ENCODE measurements around the gene MAP1LC3A. TPM values are rescaled to one million over a fixed set of nuclear protein-coding genes. Genes with fewer than 3 reads are reported as not detected.

Gene MAP1LC3A
- total RNA-seq, 2 experiments from 2014 or later: 2.6 to 2.7 TPM

DNA sequence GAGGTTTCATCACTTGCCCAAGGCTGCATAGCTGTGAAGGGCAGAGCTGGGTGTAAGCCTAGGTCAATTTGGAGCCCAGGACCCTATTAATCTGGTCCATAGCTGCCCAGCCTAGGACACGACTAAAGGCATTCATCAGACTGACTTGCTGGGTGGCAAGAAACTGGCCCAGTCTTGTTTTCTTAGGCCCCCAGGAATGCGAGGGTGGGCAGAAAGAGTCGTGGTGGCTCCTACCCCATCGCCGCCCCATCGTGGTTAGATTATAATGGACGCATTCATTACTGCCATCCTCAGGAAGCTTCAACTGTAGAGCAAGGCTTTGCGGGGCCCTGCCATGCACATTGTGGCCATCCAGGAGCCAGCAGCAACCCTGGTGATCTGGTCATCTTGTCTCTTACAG, 26.2 kb upstream of the MAP1LC3A start:
- no peak for DNase-seq
- H3K27me3 Mint-ChIP-seq: no peaks in the 10 kb centered on the region
- H3K4me3 Mint-ChIP-seq: no peak overlapping the region
- POLR2A ChIA-PET: no interaction called here
- peaks cover 32% of the 10 kb centered on the region for H3K36me3 Mint-ChIP-seq (ENCODE audit: low read depth)
- H3K9me3 Mint-ChIP-seq: no peaks in the 10 kb centered on the region
- H3K4me1 Mint-ChIP-seq: no peaks in the 10 kb centered on the region
- CTCF ChIA-PET: interaction anchor here (0.6 to 4.0 kb wide), 4 partner anchors 15 to 330 kb away, joined by 3 to 23 read pairs (median 3); no protein-coding TSS in a partner anchor
- H3K27ac Mint-ChIP-seq: no peak overlapping the region

DNA sequence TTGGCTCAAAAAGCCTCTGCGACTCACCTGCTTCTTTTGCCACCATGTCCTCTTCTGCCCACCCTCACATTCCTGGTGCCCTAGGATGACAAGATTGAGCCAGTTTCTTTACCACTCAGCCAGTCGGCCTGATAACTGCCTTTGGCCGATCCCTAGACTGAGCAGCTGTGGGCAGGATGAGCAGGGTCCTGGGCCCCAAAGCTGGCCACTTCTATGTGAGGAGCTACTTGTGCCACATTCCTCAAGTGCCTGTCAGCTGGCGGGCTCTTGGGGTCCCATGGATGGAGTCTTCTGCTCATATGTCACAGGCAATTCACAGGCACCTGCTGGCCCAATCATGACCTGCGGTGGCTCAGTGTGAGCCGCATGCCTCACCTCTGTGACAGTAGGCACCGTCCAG, 25.8 kb upstream of the MAP1LC3A start:
- Mint-ChIP-seq H3K27me3 (no peaks in the 10 kb centered on the region), H3K36me3 (ENCODE audit: low read depth) (peaks cover 30% of the 10 kb centered on the region), H3K9me3 (no peaks in the 10 kb centered on the region), H3K27ac (no peak overlapping the region), H3K4me3 (no peak overlapping the region), H3K4me1 (no peaks in the 10 kb centered on the region)
- ChIA-PET POLR2A (no interaction called here), CTCF (interaction anchor here (0.6 to 4.0 kb wide), 3 partner anchors 175 to 330 kb away, joined by 3 to 23 read pairs (median 3); no protein-coding TSS in a partner anchor)
- no peak for DNase-seq

DNA sequence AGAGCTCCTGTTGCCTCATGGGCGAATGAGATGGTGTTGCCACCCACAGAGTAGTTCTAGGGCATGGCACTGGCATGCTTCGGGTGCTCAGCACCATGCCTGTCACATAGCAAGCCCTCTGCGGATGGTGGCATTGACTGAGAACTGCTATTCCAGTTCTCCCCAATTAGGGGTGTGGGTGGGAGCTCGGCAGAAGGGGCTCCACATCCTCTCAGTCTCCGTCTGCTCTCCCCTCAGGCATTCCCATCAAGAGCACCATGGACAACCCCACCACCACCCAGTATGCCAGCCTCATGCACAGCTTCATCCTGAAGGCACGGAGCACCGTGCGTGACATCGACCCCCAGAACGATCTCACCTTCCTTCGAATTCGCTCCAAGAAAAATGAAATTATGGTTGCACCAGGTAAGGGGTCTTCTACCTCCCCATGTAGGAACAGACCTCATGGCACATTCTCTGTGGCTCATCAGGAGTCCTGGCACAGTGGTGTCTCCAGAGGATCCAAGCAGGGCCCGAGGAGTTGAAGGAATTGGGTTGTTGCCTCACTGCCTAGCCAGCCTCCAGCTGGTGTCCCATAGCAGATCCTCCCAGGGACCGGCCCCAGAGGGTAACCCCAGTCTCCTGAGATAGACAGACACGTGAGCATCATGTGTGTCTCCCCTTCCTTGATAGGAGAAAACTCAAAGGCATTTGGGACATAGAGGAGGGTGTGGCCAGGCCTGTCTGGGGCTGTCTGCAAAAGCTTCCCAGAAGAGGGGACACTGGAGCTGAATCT, 23.9 kb upstream of the MAP1LC3A start:
- ChIA-PET CTCF (interaction anchor here (0.5 to 1.9 kb wide), 5 partner anchors 18 to 343 kb away, joined by 3 to 8 read pairs (median 3); partner anchors contain the start of gene DYNLRB1), POLR2A (no interaction called here)
- peaks cover 22% of the 10 kb centered on the region for H3K36me3 Mint-ChIP-seq (ENCODE audit: low read depth)

DNA sequence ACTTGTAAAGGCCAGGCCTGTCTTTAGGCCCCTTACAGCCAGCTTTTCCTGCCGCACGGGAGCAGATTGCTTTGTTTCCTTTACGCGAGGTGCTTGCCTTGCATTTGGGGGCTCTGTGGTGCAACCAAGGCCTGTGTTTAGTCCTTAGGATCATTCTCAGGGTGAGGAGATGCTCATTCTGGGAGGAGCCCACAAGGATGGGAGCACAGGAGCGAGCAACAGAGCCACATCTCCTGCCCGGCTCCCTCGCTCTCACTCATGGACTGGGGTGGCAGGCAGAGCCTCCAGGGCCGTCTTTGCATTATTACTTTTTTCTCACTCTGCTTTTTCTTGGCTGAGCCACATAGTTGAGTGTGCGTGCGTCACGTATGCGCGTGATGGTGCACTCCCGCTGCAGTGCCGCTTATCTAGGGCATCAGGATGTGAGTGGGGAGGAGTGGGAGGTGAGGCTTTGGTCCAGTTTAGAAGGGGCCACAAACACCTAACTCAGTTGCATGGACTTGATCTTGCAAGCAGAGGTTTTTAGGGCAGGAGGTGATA, 23.1 kb upstream of the MAP1LC3A start:
- POLR2A ChIA-PET: no interaction called here
- Mint-ChIP-seq H3K36me3 (ENCODE audit: low read depth) (peaks cover 23% of the 10 kb centered on the region), H3K4me3 (no peak overlapping the region), H3K9me3 (no peaks in the 10 kb centered on the region), H3K4me1 (no peaks in the 10 kb centered on the region), H3K27ac (no peak overlapping the region), H3K27me3 (no peaks in the 10 kb centered on the region)
- no peak for DNase-seq
- CTCF ChIA-PET: interaction anchor here (0.5 kb wide), 2 partner anchors 62 to 344 kb away, joined by 3 read pairs; no protein-coding TSS in a partner anchor

More for the DNA sequence above, 23.9 kb upstream of the MAP1LC3A start:
- no peak overlapping the region for H3K27ac Mint-ChIP-seq
- H3K9me3 Mint-ChIP-seq: no peaks in the 10 kb centered on the region
- no peaks in the 10 kb centered on the region for H3K4me1 Mint-ChIP-seq
- no peaks in the 10 kb centered on the region for H3K27me3 Mint-ChIP-seq
- DNase-seq: no peak
- H3K4me3 Mint-ChIP-seq: no peak overlapping the region

DNA sequence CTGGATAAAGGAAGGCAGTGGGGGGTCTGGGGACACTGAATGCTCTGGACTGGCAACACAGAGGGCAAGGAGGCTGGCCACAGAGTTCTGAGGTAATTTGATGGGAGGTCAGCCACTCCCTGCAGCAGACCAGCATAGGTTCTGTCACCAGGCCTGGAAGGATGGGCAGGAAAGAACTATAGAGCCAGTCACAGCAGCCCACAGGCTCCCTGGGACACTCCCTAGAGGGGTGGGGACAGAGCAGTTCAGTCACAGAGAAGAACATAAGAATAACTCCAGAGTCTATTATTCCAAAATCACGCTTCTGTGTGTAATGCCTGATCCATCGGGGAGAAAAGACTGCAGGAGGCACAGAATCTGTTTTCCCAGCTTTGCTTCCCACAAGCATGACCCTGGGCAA, 22.7 kb upstream of the MAP1LC3A start:
- ChIA-PET CTCF (interaction anchor here (1.3 kb wide), 1 partner anchor 223 kb away, joined by 8 read pairs; no protein-coding TSS in a partner anchor), POLR2A (no interaction called here)
- H3K4me1 Mint-ChIP-seq: no peaks in the 10 kb centered on the region
- H3K36me3 Mint-ChIP-seq (ENCODE audit: low read depth): peaks cover 25% of the 10 kb centered on the region
- no peak overlapping the region for H3K4me3 Mint-ChIP-seq
- no peaks in the 10 kb centered on the region for H3K9me3 Mint-ChIP-seq
- no peak for DNase-seq
- no peaks in the 10 kb centered on the region for H3K27me3 Mint-ChIP-seq
- H3K27ac Mint-ChIP-seq: no peak overlapping the region

DNA sequence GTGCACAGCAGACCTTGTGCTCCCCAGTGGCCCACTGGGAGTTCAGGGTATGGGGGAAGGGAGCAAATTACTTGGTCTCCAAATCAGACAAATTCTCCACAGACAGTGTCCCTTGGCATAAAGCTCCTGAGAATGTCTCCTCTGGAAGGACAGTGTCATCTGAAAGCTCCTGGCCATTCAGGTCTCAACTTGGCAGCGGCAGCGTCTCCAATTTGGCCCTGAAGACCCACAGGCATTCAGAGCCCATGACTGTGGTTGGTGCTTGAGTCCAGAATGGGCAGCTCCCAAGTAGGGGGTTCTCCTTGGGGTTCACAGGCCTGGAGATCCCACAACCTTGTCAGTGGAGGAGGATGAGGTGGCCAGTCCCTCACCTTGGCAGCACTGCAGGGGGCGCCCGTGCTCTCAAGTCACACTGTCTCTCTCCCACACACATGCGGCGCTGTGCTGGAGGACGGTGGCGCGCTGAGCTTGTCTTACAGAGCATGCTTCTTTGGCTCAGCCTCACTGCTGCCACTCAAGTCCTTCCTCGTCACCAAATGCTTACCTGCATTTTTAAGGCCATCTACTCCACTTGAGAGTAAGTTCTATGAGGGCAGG, 21.6 kb upstream of the MAP1LC3A start:
- Mint-ChIP-seq H3K36me3 (ENCODE audit: low read depth) (peaks cover 28% of the 10 kb centered on the region), H3K9me3 (no peaks in the 10 kb centered on the region), H3K4me3 (no peak overlapping the region), H3K27me3 (no peaks in the 10 kb centered on the region), H3K27ac (no peak overlapping the region), H3K4me1 (peaks cover 7% of the 10 kb centered on the region)
- DNase-seq: peak; percentile 44
- ChIA-PET CTCF (interaction anchor here (0.8 to 1.3 kb wide), 2 partner anchors 31 to 224 kb away, joined by 3 to 8 read pairs; no protein-coding TSS in a partner anchor), POLR2A (no interaction called here)

DNA sequence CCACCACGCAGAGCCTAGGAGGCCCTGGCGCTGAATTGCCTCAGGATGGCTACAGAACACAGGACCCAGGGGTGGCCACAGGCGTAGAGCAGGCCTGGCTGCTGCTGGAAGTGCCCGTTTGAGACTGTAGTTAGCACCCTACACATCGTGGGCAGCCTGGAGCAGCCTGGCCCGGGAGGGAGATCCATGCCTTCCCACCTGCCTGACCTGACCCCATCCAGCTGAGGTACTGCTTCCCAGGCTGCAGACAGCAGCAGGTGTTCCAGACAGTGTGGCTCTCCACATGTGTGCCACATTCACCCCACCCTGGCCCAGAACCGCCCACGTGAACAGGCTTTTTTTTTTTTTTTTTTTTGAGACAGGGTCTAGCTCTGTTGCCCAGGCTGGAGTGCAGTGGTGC, 20.9 kb upstream of the MAP1LC3A start:
- H3K27ac Mint-ChIP-seq: no peak overlapping the region
- no peaks in the 10 kb centered on the region for H3K9me3 Mint-ChIP-seq

DNA sequence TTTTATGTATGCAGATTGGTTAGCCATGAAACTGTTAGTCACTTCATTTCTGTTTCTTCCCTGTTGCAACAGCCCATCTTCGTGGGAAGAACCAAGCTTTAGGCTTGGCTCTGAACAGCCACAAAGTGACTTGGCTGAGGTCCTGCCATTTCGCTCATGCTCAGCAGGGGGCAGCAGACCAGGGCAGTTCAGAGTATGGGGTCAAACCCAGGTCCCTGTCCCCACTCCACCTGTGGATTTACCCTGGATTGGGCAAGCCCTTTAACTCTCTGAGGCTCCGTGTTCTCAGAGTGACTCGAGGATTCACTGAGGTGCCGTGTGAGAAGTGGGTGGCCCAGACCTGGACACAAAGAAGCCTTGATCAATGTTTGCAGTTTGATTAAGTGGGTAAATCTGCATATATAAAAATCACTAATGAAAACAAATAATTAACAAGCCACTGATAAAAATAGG, 19.8 kb upstream of the MAP1LC3A start:
- Mint-ChIP-seq H3K36me3 (ENCODE audit: low read depth) (peaks cover 28% of the 10 kb centered on the region), H3K4me1 (peaks cover 7% of the 10 kb centered on the region), H3K9me3 (no peaks in the 10 kb centered on the region), H3K27me3 (no peaks in the 10 kb centered on the region), H3K4me3 (no peak overlapping the region), H3K27ac (no peak overlapping the region)
- peak; percentile 61 for DNase-seq
- ChIA-PET POLR2A (no interaction called here), CTCF (interaction anchor here (0.6 to 2.8 kb wide), 7 partner anchors 23 to 837 kb away, joined by 3 to 10 read pairs (median 3); partner anchors contain the start of gene TP53INP2)

More for the DNA sequence above, 20.9 kb upstream of the MAP1LC3A start:
- ChIA-PET POLR2A (no interaction called here), CTCF (interaction anchor here (0.6 to 2.8 kb wide), 4 partner anchors 22 to 174 kb away, joined by 3 to 10 read pairs (median 4); partner anchors contain the start of gene TP53INP2)
- Mint-ChIP-seq H3K27me3 (no peaks in the 10 kb centered on the region), H3K36me3 (ENCODE audit: low read depth) (peaks cover 28% of the 10 kb centered on the region), H3K4me1 (peaks cover 7% of the 10 kb centered on the region), H3K4me3 (no peak overlapping the region)
- DNase-seq: no peak

DNA sequence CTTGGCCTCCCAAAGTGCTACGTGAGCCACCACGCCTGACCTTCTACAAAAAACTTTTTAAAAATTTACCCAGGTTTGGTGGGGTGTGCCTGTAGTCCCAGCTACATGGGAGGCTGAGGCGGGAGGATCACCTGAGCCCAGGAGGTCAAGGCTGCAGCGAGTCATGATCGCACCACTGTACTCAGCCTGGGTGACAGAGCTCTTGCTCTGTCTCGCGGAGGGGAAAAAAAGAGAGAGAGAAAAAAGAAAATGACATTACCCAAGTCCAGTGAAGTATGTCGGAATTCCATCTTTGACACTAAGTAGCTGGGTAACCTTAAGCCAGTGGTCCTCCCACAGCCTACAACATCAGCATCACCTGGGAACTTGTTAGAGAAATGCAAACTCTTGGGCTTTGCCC, 18.8 kb upstream of the MAP1LC3A start:
- Mint-ChIP-seq H3K36me3 (ENCODE audit: low read depth) (peaks cover 25% of the 10 kb centered on the region), H3K27me3 (no peaks in the 10 kb centered on the region), H3K4me1 (peaks cover 16% of the 10 kb centered on the region), H3K4me3 (no peak overlapping the region), H3K9me3 (no peaks in the 10 kb centered on the region), H3K27ac (no peak overlapping the region)
- no peak for DNase-seq
- POLR2A ChIA-PET: interaction anchor here (0.6 kb wide), 1 partner anchor 329 kb away, joined by 6 read pairs; no protein-coding TSS in a partner anchor
- CTCF ChIA-PET: interaction anchor here (0.6 to 2.8 kb wide), 3 partner anchors 25 to 177 kb away, joined by 3 to 10 read pairs (median 4); partner anchors contain the start of gene ITCH

DNA sequence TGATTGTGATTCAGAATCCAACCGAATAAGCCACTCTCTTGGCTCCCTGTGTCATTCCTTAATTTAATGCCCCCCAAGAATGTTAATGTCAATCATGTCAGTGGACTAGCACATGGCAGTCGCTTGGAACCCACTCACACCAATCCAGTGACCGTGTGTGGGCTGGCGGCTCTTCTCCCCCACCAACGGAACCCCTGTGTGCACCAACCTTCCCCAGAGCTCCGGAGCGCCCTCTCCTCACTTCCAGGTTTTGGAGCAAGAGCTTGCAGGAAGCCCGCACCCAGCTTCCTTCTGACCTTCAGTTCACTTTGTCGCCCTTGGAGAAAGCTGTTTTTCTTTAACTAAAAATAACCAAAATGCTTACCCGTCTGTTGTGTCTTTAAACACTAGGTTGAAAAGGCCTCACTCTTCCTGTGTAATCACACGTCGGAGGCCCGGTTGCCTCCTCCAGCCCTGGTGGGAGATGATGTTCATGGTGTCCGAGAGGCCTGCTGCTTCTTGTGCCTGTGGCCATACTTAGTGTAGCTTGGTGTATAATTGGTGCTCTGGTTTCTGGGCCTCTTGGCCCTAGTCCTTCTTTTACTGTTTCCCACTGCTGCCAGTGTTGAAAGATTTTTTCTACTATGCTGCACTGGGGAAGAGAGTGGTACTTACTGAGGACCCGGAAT, 17.8 kb upstream of the MAP1LC3A start:
- peak overlapping the region; percentile 54 for H3K27ac Mint-ChIP-seq
- ChIA-PET CTCF (interaction anchor here (2.8 kb wide), 1 partner anchor 25 kb away, joined by 10 read pairs; no protein-coding TSS in a partner anchor), POLR2A (no interaction called here)
- H3K4me1 Mint-ChIP-seq: peaks cover 17% of the 10 kb centered on the region
- H3K9me3 Mint-ChIP-seq: no peaks in the 10 kb centered on the region
- no peaks in the 10 kb centered on the region for H3K27me3 Mint-ChIP-seq
- no peak for DNase-seq
- peaks cover 16% of the 10 kb centered on the region for H3K36me3 Mint-ChIP-seq (ENCODE audit: low read depth)
- H3K4me3 Mint-ChIP-seq: no peak overlapping the region

DNA sequence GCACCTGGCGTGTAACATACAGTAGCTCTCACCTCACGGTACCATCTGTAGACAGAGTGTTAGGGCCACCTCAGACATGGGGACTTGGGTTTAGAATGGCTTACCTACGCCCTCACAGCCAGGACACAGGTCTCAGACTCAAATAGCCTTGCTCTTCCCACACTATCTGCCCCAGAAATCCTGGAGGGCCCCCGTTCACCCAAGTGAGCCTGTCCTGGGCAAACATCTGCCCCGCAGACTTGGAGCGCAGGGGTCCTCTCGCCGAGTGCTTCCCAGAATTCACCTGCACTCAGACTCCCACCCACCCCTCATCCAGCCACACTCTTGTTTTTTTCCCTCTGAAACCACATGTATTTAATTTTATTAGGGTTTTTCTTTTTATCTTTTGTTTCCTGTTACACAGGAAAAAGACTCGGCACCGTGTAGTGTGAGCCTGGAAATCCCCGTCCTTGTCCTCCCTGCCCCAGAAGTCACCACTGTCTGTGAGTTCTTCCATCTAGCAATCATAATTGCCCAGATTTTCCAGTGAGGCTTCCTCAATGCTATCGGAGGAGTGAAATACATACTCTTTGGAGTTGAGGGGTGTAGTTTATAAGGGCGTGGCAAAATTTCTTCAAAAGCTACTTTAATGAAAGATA, 17.1 kb upstream of the MAP1LC3A start:
- no peaks in the 10 kb centered on the region for H3K9me3 Mint-ChIP-seq
- peaks cover 16% of the 10 kb centered on the region for H3K36me3 Mint-ChIP-seq (ENCODE audit: low read depth)
- H3K27me3 Mint-ChIP-seq: no peaks in the 10 kb centered on the region
- ChIA-PET POLR2A (no interaction called here), CTCF (no interaction called here)
- H3K27ac Mint-ChIP-seq: peak overlapping the region; percentile 73
- no peak for DNase-seq
- H3K4me1 Mint-ChIP-seq: peaks cover 17% of the 10 kb centered on the region
- H3K4me3 Mint-ChIP-seq: no peak overlapping the region

DNA sequence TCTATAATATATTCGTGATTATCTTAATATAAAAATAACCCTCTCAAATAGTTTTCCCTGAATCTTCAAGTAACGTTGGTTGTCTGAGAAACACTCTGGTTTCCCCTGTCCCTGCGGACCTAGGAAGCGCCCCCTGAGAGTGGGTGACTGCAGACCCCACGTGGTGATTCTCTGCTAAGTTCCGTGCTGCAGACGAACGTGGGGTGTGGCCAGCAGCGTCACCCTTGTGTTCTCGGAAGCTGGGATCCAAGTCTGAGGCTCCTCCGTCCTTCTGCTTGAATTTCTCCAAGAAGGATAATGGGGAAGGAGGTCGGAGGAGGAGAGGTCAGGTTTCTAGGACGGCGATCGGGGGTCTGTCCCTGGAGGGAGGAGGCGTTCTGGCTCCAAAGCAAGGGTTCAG, 16.6 kb upstream of the MAP1LC3A start:
- Mint-ChIP-seq H3K4me3 (no peak overlapping the region), H3K9me3 (no peaks in the 10 kb centered on the region), H3K36me3 (ENCODE audit: low read depth) (peaks cover 16% of the 10 kb centered on the region), H3K27ac (no peak overlapping the region), H3K27me3 (no peaks in the 10 kb centered on the region), H3K4me1 (peaks cover 17% of the 10 kb centered on the region)
- ChIA-PET CTCF (no interaction called here), POLR2A (no interaction called here)
- DNase-seq: no peak
